MM.1S (cell line): Measurements from ENCODE around the gene C14orf132.

ENCODE experiments used
- DNase-seq: peaks from one replicate; pipeline ENCODE4 v3.0.0-alpha.2; 2015
- H2AFZ ChIP-seq: fragments of 300-600 bp; sonication (generic); 2 replicates; pipeline ENCODE4 v1.6.0; 2016; ENCODE audit warnings: antibody characterized with exemption, low read length
- H3F3A ChIP-seq: fragments of 300-600 bp; sonication (generic); 2 replicates; pipeline ENCODE4 v1.6.1; 2016; ENCODE audit warnings: mild to moderate bottlenecking, antibody characterized with exemption, low read length, moderate library complexity, mixed read lengths; ENCODE audit not compliant: insufficient read depth
- H3K27ac ChIP-seq: fragments of 300-600 bp; sonication (generic); 2 replicates; pipeline ENCODE4 v1.5.1; 2016; ENCODE audit warnings: mild to moderate bottlenecking, low read length
- H3K27me3 ChIP-seq: fragments of 300-600 bp; sonication (generic); replicated peaks from 2 replicates; pipeline ENCODE4 v1.6.0; 2016; ENCODE audit warnings: low read length; ENCODE audit not compliant: insufficient read depth
- H3K36me3 ChIP-seq: fragments of 300-600 bp; sonication (generic); replicated peaks from 2 replicates; pipeline ENCODE4 v1.6.1; 2016; ENCODE audit warnings: mild to moderate bottlenecking, low read length, mixed read lengths; ENCODE audit not compliant: insufficient read depth
- H3K4me1 ChIP-seq: fragments of 300-600 bp; sonication (generic); 2 replicates; pipeline ENCODE4 v1.6.1; 2016; ENCODE audit warnings: low read length, mixed read lengths
- H3K4me2 ChIP-seq: fragments of 300-600 bp; sonication (generic); 2 replicates; pipeline ENCODE4 v1.6.0; 2016; ENCODE audit warnings: low read depth, low read length
- H3K4me3 ChIP-seq: fragments of 300-600 bp; sonication (generic); 2 replicates; pipeline ENCODE4 v1.5.1; 2016; ENCODE audit warnings: low read length, mixed read lengths
- H3K79me2 ChIP-seq: fragments of 300-600 bp; sonication (generic); 2 replicates; pipeline ENCODE4 v1.6.1; 2016; ENCODE audit warnings: mixed run types, low read length, mixed read lengths
- H3K9ac ChIP-seq: fragments of 300-600 bp; sonication (generic); 2 replicates; pipeline ENCODE4 v1.6.1; 2016; ENCODE audit warnings: low read length, mixed read lengths
- H3K9me2 ChIP-seq: fragments of 300-600 bp; sonication (generic); replicated peaks from 2 replicates; pipeline ENCODE4 v1.6.1; 2016; ENCODE audit warnings: mild to moderate bottlenecking, low read length, mixed read lengths; ENCODE audit not compliant: insufficient read depth
- H3K9me3 ChIP-seq: fragments of 300-600 bp; sonication (generic); replicated peaks from 2 replicates; pipeline ENCODE4 v1.6.1; 2016; ENCODE audit warnings: mild to moderate bottlenecking, low read length, mixed read lengths; ENCODE audit not compliant: insufficient read depth
- H4K20me1 ChIP-seq: fragments of 300-600 bp; sonication (generic); 2 replicates; pipeline ENCODE4 v1.6.1; 2016; ENCODE audit warnings: mild to moderate bottlenecking, low read length, moderate library complexity, mixed read lengths; ENCODE audit not compliant: insufficient read depth
- CTCF ChIP-seq: fragments of 300-600 bp; sonication (generic); IDR thresholded peaks from 2 replicates; pipeline ENCODE4 v1.5.1; 2016; ENCODE audit warnings: antibody characterized with exemption, low read length, mixed read lengths
- EZH2 ChIP-seq: fragments of 300-600 bp; sonication (generic); optimal IDR thresholded peaks from 2 replicates; pipeline ENCODE3; 2017; ENCODE audit warnings: low read depth, mild to moderate bottlenecking, antibody characterized with exemption, low read length, mixed read lengths
- EZH2phosphoT487 ChIP-seq: fragments of 300-600 bp; sonication (generic); IDR thresholded peaks from 2 replicates; pipeline ENCODE4 v1.6.1; 2018; ENCODE audit warnings: antibody characterized with exemption, low read length

C14orf132 gene

GRCh38 chr14:96084796-96085195, 45.6 kb downstream of the C14orf132 start:
- H3F3A ChIP-seq = no peaks in the 10 kb centered on the region
- H3K9me2 ChIP-seq = no peaks in the 10 kb centered on the region
- TF ChIP-seq CTCF (no peak), EZH2 (no peak), EZH2phosphoT487 (no peak)
- no peak for DNase-seq
- no peaks in the 10 kb centered on the region for H3K36me3 ChIP-seq
- no peak overlapping the region for H3K4me3 ChIP-seq
- H3K4me1 ChIP-seq = no peaks in the 10 kb centered on the region
- H3K4me2 ChIP-seq = no peak overlapping the region
- H3K9ac ChIP-seq = no peak overlapping the region
- H3K27ac ChIP-seq = no peak overlapping the region
- no peaks in the 10 kb centered on the region for H3K79me2 ChIP-seq
- H3K27me3 ChIP-seq = no peaks in the 10 kb centered on the region
- H3K9me3 ChIP-seq = no peaks in the 10 kb centered on the region
- H4K20me1 ChIP-seq = no peaks in the 10 kb centered on the region
- no peak overlapping the region for H2AFZ ChIP-seq

- Histone ChIP-seq H3K27me3 (no peaks in the 10 kb centered on the region), H3K36me3 (no peaks in the 10 kb centered on the region), H3K4me2 (no peak overlapping the region), H2AFZ (no peak overlapping the region), H3F3A (no peaks in the 10 kb centered on the region), H3K27ac (no peak overlapping the region), H3K79me2 (no peaks in the 10 kb centered on the region), H3K9me3 (no peaks in the 10 kb centered on the region), H3K4me3 (no peak overlapping the region), H3K9ac (no peak overlapping the region), H4K20me1 (no peaks in the 10 kb centered on the region), H3K4me1 (no peaks in the 10 kb centered on the region), H3K9me2 (no peaks in the 10 kb centered on the region)
- DNase-seq = no peak
- TF ChIP-seq EZH2phosphoT487 (no peak), CTCF (no peak), EZH2 (no peak)
These were observed 46.2 kb downstream of the C14orf132 start for GRCh38 chr14:96085369-96085768.

DNA sequence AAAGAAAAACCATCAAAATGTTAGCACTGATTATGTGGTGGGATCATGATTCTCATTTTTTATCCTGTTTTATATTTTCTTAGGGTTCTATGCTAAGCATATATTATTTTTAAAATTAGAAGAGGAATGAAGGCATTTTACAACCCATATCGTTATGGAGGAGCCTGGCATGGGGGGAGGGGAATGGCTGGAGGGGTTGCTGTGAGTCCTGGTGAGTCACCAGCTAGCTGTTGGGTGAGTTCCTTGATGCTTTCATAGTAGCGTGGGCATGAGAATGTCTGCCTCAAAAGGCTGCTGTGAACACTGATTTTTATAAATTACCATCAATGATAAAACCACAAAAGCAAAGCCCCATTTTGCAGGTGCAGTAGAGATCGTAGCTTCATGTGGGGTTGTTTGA, 46.9 kb downstream of the C14orf132 start:
- Histone ChIP-seq H2AFZ (no peak overlapping the region), H3K9me2 (no peaks in the 10 kb centered on the region), H3K9ac (no peak overlapping the region), H3K36me3 (no peaks in the 10 kb centered on the region), H3K9me3 (no peaks in the 10 kb centered on the region), H3K27ac (no peak overlapping the region), H4K20me1 (no peaks in the 10 kb centered on the region), H3K4me2 (no peak overlapping the region), H3F3A (no peaks in the 10 kb centered on the region), H3K27me3 (no peaks in the 10 kb centered on the region), H3K4me3 (no peak overlapping the region), H3K4me1 (no peaks in the 10 kb centered on the region), H3K79me2 (no peaks in the 10 kb centered on the region)
- no peak for DNase-seq
- TF ChIP-seq CTCF (no peak), EZH2 (no peak), EZH2phosphoT487 (no peak)
